ENCODE measurements around the gene FBXW2.

Gene FBXW2

GRCh38 chr9:120713257-120714087, 79.7 kb downstream of the FBXW2 start:
- DNase-seq: no peak

GRCh38 chr9:120712539-120713031, 80.6 kb downstream of the FBXW2 start:
- DNase-seq: no peak

GRCh38 chr9:120711841-120712538, 81.2 kb downstream of the FBXW2 start:
- DNase-seq: no peak

- no peak for DNase-seq
Observed at GRCh38 chr9:120711354-120711753, 81.9 kb downstream of the FBXW2 start.

- no peak for DNase-seq
Observed at GRCh38 chr9:120710110-120710981, 82.9 kb downstream of the FBXW2 start.

- DNase-seq: no peak
Observed at GRCh38 chr9:120708526-120709224, 84.5 kb downstream of the FBXW2 start.

DNA sequence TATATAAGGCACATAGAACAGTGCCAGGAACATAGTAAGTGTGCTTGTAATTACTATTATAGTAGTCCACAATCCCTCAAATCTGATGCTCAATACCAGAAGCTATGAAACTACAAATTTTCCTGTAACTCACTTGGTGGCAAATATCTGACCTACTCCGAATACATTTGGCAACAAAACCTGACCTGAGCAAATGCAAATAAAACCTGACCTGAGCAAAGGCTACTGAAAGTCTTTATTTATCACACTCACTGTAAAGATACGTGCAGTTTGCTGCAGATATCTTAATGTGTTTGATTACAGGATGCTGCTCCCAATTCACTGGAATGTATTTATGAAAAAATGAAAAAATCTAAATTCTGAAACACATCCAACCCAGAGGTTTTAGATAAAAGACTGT, 86.0 kb downstream of the FBXW2 start:
- no peak for DNase-seq

Data from NK-92 treated with Interleukin-12 subunit alpha and Interleukin-12 subunit beta, amount 100 ng/mL, for 24 hours (cell line).